Hematopoietic multipotent progenitor cell (in vitro differentiated cells): ENCODE measurements around the gene DAZAP1. TPM values are rescaled to one million over a fixed set of nuclear protein-coding genes. Genes with fewer than 3 reads are reported as not detected.
"Not testable (repeated sequence)": the region's sequence is repeated elsewhere in the genome, so short reads cannot be mapped to it uniquely, and the experiment has no call there.

Source experiments
- DNase-seq, 3 donors: peaks; one replicate each; pipeline ENCODE4 v3.0.0-alpha.2; 2011 to 2015; ENCODE audit warnings: low read depth in 2 of 3, low spot score in 2 of 3
- total RNA-seq: library from RNA; depleted of rRNA; stranded (reverse); fragments of >200 nt; gene quantifications from one replicate; pipeline ENCODE4 v1.2.3, GENCODE V29; 2012

DAZAP1 gene
- total RNA-seq, 1 donor, result 46.9 TPM

DNA sequence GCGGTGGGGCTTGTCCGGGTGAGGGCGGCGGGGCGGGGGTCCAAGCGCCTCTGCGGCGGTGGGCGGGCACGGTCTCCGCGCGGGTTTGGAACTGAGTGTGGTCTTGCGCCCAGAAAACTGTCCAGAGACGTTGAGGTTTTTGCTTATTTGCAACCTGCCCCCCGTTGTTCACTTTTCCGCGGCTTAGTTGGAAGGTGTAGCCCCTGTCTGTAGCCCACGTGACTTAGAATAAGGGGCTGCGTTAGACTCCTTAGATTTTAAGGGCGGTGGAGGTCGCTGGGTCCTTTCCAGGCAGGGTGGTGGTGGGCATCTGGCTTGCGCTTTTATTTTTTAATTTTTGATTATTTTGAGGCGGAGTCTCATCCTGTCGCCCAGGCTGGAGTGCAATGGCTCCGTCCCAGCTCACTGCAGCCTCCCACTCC is 31.6 kb downstream of the DAZAP1 start:
- DNase-seq, result no peak

DNA sequence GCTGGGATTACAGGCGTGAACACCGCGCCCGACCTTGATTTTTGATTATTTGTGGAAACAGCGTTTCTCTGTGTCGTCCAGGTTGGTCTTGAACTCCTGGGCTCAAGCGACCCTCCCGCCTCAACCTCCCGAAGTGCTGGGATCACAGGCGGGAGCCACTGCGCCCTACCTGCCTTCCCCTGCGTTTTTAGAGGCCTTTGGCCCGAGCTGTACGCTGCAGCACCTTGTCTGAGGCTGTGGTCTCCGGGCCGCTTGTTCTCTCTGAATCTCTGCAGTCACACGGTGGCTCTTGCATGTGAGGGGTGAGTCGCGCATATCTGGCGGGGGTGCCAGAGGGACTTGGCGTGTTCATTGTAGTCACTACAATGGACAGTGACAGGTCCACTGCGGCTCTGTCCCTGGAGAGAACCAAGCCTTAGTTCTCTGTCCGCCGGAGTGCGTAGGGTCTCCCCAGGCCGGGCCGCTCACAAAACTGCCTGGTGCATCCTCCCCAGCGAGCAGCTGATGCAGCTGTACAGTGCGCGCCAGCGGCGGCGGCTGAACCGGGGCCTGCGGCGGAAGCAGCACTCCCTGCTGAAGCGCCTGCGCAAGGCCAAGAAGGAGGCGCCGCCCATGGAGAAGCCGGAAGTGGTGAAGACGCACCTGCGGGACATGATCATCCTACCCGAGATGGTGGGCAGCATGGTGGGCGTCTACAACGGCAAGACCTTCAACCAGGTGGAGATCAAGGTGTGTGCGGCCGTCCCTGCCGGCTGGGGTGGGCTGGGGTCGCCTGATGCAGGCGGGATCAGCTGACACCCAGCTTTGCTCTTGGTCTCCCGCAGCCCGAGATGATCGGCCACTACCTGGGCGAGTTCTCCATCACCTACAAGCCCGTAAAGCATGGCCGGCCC is 32.4 kb downstream of the DAZAP1 start:
- DNase-seq, result not testable (repeated sequence)

DNA sequence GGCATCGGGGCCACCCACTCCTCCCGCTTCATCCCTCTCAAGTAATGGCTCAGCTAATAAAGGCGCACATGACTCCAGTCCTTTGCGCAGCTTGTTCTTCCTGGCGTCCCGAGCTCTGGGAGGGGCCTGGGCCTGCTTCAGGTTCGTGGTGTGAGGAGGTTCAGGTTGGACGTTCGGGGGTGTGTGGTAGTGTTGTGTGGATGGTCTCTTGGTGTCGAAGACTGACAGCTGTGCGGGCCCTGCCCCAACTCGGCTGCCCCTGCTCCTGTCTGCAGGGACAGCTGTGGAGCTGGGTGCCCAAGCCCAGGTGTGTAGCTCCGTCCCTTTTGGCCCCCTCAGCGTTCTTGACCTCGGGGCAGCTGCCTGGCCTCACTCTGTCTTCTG is 33.0 kb downstream of the DAZAP1 start:
- DNase-seq, result no peak

DNA sequence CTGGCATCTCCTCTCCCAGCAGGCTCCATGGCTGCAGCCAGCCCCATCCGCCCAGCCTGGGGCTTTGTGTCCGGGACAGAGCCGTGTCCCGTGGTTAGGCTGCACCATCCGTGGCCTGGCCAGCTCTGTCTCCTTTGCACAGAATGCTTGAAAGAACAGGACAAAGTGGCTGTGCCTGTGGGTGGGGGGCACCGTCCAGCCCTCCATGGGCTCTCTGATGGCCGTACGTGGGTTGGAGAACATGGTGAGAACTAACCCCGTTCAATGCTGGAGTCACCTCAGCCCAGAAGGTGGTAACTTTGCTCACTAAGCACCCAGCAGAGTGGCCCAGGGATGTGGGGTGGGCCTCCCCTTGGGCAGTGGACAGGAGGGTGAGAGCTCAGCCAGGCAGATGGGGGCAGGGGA is 33.6 kb downstream of the DAZAP1 start:
- no peak for DNase-seq

DNA sequence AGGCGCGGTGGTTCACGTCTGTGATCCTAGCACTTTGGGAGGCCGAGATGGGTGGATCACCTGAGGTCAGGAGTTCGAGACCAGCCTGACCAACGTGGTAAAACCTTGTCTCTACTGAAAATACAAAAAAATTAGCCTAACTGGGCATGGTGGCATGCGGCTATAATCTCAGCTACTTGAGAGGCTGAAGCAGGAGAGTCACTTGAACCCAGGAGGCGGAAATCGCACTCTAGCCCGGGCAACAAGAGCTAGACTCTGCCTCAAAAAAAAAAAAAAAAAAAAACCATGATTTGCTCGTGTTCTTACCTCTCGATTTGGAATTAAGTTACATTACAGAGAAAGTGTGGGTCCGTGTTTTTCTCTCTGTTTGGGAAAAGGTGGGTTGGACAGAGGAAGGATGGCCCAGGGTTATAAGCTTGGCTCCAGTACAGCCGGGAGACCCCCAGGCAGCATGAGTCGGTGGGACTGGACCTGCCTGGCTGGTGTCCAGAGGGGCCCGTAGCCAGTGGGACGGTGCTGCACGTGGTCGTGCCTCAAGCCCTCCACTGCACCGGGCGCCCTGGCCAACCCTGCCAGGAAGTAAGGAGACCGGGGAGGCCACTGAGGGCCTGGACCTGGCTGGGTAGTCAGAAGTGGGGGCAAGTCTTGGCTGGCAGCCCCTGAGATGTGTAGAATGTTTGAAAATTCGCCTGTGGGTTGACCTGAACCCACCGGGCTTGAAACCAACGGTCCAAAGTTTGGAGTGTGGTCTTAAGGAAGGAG is 34.5 kb downstream of the DAZAP1 start:
- DNase-seq, result no peak

DNA sequence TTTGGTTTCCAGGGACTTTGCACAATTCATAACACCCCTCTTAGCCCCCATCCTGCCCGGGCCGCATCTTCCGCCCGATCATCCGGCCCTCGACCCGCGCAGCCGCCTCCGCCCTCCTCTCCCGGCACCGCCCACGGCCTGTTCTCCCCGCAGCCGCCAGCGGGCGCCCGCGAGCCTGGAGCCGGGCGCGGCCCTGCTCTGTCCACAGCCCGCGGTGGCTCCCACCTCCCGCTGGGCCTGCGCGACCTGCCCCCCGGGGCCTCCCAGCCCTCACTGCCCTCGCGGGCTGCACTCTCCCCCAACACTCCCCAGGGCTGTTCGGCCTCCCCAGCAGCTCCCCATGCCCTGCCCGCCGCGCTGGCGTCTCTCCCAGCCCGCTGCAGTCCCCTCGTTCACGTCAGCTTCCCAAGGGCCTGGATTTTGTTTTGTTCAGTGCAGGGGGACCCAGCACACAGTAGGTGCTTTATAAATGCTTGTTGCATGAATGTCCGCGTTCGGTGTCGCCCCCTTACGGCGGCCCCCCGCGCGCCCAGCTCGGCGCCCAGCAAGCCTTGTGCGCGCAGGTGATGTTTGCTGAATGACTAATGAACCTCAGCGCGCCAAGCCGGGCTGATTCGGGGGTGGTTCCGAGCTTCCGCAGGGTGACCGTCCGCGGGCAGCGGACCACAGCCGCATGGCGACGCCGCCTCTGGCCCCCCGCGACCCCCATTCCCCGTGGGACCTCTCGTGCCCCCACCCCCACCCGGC is 38.0 kb downstream of the DAZAP1 start:
- DNase-seq, result peak; percentile 57 to 72 (median 65)

DNA sequence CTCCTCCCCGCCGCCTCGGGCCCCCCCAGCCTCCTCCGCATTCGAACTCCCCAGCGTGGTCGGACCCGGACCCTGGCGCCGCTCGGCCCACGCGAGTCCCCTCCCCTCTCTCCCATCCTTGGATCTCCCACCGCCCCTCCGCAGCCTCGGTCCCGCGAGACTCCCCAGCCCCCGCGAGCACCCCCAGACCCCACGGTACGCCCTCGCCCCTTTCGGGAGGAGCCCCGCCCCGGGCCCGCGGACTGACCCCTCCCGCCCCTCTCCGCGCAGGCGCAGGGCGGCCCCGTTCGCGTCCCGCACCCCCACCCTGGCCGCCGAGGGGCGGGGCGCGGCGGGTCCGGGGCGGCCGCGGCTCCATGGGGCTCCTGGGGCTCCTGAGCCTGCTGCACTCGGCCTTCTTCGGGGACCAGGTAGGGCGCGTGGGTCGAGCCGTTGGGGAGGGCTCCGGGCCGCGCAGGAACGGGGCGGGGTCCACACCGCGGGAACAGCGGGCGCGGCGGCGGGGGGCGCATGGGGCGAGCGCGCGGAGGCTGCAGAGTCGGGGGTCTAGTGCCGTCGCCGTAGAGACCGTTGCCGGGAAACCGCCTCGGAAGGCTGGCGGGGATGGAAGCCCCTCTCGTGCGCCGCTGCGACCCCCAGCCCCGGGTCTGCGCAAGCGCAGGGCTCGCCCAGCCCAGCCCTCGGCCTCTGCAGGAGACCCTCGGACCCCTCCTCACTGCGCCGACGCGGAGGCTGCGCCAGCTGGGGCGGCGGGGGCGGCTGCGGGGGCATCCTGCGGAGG is 38.7 kb downstream of the DAZAP1 start:
- DNase-seq, result no peak

DNA sequence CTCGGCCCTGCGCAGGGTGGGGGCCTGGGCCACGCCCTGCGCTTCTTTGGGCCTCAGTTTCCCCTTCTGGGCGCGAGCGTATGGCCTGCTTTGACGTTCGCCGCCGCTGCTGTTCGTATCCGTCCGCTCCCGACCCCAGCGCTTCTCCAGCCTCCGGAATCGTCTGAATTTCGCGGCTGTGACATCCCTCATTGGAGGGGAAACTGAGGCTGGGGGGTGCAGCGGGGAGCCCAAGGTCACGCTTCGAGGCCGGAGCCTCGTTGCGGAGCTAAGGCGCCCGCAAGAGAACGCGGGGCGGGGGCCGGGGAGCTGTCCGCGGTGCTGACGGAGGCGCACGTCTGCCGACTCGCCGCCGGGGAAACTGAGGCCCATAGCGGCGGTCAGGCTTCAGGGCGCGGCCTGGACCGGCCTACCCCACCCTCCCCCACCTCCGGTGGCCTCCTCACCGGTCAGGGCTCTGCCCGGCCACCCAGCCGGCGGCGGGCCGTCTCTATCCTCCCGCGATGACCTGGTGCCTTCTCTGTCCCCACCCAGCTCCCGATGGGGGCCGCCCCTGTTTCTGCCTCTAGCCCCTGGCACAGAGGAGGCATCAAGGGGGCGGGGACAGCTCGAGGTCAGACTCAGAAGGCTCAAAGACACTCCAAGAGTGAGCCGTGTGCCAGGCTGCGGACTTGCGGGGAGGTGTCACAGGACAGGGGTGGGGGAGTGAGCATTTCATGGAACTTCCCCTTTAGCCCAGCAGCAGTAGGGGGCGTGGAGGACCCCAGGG is 39.5 kb downstream of the DAZAP1 start:
- DNase-seq, result peak in 1 of 3 donors; percentile 64

DNA sequence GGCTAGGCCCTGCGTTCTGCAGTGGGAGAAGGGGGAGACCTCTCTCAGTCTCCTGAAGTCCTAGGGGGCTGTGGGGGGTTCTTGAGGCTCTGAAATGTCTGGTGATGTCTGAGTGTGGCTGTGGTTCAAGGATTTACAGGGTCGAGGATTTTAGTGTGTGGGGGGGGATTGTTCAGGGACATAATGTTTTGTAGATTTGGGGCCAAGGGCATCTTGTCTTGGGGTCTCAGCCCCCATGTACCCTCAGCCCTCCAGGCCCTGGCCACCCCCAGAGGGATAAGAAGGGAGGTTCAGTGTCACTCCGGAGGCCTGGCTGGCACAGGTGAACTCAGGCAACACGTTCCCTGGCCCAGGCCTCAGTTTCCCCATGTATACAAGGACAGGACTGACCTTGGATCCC is 40.1 kb downstream of the DAZAP1 start:
- no peak for DNase-seq

DNA sequence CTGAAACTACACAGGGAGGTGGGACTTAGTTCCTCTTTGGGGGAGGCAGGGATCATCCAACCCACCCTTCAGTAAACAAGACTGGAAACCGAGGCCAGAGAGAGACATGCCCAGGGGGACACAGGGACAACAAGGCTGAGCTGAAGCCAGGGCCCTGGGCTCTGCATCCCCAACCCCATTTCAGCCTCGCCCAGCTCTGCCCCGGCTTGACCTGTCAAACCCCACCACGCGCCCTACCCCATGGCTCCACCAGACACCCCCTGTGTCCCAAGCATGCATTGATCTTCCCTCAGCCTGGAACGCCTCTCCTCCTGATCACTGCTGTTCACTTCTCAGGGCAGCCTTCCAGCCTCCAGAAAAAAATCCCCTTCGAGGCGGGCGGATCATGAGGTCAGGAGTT is 40.6 kb downstream of the DAZAP1 start:
- no peak for DNase-seq

DNA sequence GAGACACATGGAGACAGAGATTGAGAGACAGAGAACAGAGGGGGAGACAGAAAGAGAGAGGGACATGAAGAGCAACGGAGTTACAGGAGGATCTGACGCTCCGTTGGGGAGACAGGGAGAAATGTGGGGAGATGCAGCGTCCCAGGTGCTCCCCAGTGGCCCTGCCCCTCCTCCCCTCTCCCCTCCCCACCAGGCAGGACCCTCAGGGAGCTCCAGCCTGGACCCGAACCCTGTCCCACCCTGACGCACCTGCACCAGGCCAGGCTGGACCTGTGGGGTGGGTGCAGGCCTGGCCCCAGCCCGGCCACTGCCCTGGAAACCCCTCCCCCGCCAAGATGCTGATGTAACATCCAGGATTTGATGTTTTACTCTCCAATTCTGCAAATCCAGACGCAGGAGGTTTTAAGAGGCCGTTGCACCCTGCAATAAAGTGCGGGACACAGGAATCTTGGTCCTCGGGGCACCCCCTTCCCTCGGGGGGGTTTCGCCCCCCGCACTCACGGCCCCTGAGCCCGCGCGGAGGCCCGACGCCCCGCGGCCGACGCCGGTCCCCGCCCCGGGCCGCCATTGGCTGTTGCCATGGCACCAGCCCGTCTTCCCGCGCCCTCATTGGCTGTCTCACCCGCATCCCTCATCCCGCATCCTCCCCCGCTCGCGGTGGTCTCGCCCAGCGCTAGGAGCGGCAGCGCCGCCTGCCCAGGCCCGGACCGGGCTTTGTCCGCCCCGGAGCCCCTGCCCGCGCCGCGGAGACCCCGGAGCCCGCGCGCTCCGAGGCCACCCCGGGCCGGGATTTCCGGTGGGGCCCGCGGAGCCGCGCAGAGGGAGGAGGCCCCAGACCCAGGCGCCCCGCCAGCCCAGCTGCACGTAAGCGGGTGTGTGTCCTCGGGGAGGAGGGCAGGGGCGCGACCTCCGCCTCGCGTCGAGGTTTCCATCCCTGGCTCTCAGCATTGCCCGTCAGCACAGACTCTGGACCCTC is 42.4 kb downstream of the DAZAP1 start, which contains the start of gene APC2:
Gene APC2 (plus strand): TSS at position 655 of the 976 bp plus-strand sequence. CDS start 2,881 bp downstream, outside the sequence.
- peak in 1 of 3 donors; percentile 41 for DNase-seq

DNA sequence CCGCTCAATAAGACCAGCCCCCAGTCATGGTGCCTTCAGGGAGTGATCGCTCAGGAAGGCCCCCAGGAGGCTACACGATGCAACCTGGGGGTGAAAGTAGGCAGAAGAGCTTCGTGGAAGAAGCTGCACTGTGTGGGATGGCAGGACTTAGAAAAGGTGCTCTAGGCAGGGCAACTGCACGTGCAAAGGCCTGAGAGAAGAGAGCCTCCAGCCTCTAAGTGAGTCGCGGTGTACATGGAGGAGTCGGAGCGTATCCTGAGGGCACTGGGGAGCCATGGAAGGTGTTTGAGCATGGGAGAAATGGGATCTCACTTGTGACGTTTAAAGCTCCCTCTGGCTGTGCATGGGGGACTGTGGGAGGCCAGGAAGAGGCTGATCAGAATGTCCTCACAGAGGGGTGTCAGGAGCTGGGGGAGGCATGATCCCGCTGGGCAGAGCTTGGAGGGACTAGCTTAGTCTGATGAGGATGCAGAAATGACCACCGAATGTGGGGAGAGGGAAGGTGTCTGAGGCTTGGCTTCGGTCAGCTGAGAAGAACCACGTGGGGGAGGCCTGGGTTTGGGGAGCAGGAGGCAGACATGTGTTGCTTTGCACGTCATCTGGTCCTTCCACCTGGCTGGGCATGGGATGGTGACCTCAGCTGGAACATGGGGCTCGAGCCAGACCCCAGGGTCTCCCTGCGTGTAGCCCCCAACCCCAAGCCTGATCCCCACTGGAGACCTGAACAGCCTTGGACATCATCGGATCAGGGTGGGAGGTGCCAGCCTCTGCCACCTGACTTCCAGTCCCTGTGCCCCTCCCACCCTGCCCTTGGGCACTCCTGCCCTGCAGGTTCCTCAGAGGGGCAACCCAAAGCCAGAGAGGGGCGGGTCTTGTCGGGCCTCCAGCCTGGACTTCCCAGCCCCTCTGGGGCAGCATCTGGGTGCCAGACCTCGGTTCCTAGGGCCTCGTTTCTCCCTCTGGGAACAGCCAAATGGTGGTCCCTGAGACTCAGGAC is 43.6 kb downstream of the DAZAP1 start:
- DNase-seq, result no peak

DNA sequence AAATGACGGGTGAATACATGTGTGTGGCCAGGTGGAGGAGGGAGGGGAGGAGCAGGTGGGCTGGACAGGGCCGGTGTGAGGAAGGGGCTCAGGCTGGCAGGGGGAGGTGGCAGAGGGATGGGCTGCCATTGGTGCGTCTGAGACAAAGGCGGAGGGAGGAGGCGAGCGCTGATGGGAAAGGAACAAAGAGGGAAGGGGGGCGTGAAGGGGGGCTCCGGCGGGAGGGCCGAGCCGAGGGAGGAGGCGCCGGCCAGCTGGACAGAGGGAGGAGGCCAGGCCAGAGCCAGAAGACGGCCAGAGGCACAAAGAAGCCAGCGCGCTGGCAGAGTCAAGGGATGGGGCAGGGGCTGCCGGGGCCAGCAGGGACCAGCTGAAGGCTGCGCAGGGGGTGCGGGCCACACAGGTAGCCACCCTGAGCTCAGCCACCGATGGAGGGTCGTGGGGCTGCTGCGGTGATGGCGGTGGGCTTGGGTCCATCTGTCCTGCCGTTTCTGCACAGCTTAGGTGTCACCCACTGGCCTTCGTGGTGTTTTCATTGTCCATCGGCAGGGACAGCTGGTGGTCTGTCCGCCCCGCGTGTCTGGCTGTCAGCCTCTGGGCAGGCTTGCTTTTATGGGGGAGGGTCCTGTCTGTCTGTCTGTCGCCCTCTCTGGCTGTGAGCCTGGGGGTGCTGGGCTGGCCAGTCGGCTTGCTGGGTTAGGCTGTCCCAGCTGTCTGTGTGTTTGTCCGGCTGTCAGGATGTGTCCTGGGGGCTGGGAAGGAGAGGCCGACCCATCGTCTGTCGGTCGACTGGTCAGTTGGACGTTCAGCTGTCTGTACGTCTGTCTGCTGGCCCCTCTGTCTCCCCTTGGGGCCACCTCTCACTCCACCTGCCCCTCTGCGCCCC is 44.8 kb downstream of the DAZAP1 start:
- no peak for DNase-seq

DNA sequence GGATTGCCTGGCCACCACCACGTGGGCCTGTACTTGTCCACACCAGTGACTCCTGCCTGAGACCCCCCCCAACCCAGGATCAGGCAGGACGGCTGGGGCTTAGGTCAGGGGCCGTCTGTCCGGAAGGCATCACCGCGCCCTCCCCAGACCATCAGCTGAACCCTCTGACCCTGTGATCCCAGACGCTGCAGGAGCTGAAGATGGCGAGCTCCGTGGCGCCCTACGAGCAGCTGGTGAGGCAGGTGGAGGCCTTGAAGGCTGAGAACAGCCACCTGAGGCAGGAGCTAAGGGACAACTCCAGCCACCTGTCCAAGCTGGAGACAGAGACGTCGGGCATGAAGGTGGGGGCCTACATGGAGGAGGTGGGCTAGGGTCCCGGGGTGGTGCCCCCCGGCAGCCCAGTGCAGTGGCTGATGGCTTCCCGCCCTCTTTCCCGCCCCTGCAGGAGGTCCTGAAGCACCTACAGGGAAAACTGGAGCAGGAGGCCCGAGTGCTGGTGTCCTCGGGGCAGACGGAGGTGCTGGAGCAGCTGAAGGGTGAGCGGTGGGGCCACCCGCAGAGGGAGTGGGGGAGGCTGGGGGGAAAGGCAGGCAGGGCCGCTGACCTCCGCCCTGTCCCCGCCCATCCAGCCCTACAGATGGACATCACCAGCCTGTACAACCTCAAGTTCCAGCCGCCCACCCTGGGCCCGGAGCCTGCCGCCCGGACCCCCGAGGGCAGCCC is 45.6 kb downstream of the DAZAP1 start:
- no peak for DNase-seq
